ENCODE data around the gene TGFBR3. TPM values are rescaled to one million over a fixed set of nuclear protein-coding genes. Genes with fewer than 3 reads are reported as not detected.
A peak's percentile ranks its signal among the peaks of the same experiment; 100 is the strongest.

TGFBR3 gene
- total RNA-seq, 4 donors from 2014 or later, result 16.3 to 90.0 (median 54.7) TPM

DNA sequence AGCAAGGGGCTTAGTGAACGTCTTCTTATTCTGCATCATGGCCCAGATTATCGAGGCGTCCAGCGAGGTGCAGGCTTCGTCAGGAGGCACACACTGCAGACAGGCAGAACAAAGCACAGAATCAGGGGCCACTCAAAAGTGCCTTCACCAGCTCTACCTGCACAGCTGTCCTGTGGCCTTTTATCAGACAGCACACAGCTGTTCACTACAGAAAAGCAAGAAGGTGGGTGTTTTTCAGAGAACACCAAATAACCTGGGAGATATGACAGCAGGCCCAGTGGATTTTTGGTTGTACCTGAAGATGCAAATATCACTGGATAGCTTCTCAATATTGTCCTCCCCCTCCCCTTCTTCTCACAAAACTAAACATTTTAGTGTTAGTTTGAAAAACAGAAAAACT is 177.3 kb downstream of the TGFBR3 start:
- Histone ChIP-seq H3K9me3 (no peaks in the 10 kb centered on the region), H3K27ac (no peak overlapping the region), H3K27me3 (no peaks in the 10 kb centered on the region), H3K4me3 (no peak overlapping the region), H3K36me3 (peaks cover 0 to 25% (median 0%) of the 10 kb centered on the region in 3 donors), H3K4me1 (no peaks in the 10 kb centered on the region)
- DNase-seq, result no peak
- TF ChIP-seq POLR2A (IDR thresholded peaks at IDR 0.05), result no peak
- TF ChIP-seq, protein P1, sequence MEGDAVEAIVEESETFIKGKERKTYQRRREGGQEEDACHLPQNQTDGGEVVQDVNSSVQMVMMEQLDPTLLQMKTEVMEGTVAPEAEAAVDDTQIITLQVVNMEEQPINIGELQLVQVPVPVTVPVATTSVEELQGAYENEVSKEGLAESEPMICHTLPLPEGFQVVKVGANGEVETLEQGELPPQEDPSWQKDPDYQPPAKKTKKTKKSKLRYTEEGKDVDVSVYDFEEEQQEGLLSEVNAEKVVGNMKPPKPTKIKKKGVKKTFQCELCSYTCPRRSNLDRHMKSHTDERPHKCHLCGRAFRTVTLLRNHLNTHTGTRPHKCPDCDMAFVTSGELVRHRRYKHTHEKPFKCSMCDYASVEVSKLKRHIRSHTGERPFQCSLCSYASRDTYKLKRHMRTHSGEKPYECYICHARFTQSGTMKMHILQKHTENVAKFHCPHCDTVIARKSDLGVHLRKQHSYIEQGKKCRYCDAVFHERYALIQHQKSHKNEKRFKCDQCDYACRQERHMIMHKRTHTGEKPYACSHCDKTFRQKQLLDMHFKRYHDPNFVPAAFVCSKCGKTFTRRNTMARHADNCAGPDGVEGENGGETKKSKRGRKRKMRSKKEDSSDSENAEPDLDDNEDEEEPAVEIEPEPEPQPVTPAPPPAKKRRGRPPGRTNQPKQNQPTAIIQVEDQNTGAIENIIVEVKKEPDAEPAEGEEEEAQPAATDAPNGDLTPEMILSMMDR (IDR thresholded peaks at IDR 0.05), result no peak

- no peaks in the 10 kb centered on the region for H3K27me3 ChIP-seq
- H3K4me3 ChIP-seq, result no peak overlapping the region
- H3K36me3 ChIP-seq, result peaks cover 0 to 25% (median 0%) of the 10 kb centered on the region in 3 donors
- no peak for DNase-seq
- no peak for TF ChIP-seq POLR2A (IDR thresholded peaks at IDR 0.05)
- TF ChIP-seq, protein P1 (IDR thresholded peaks at IDR 0.05), result no peak
- H3K27ac ChIP-seq, result peak overlapping the region in 1 of 4 donors; percentile 4
- H3K4me1 ChIP-seq, result no peaks in the 10 kb centered on the region
- no peaks in the 10 kb centered on the region for H3K9me3 ChIP-seq
Measured at GRCh38 chr1:91707890-91708218, 178.1 kb downstream of the TGFBR3 start.

- no peak for DNase-seq
- TF ChIP-seq POLR2A (IDR thresholded peaks at IDR 0.05), result no peak
- TF ChIP-seq, protein P1 (IDR thresholded peaks at IDR 0.05), result no peak
- H3K4me3 ChIP-seq, result no peak overlapping the region
- no peaks in the 10 kb centered on the region for H3K27me3 ChIP-seq
- H3K4me1 ChIP-seq, result no peaks in the 10 kb centered on the region
- H3K27ac ChIP-seq, result peak overlapping the region in 1 of 4 donors; percentile 4
- peaks cover 0 to 25% (median 0%) of the 10 kb centered on the region in 3 donors for H3K36me3 ChIP-seq
- H3K9me3 ChIP-seq, result no peaks in the 10 kb centered on the region
Measured at GRCh38 chr1:91707114-91707889, 178.6 kb downstream of the TGFBR3 start.

DNA sequence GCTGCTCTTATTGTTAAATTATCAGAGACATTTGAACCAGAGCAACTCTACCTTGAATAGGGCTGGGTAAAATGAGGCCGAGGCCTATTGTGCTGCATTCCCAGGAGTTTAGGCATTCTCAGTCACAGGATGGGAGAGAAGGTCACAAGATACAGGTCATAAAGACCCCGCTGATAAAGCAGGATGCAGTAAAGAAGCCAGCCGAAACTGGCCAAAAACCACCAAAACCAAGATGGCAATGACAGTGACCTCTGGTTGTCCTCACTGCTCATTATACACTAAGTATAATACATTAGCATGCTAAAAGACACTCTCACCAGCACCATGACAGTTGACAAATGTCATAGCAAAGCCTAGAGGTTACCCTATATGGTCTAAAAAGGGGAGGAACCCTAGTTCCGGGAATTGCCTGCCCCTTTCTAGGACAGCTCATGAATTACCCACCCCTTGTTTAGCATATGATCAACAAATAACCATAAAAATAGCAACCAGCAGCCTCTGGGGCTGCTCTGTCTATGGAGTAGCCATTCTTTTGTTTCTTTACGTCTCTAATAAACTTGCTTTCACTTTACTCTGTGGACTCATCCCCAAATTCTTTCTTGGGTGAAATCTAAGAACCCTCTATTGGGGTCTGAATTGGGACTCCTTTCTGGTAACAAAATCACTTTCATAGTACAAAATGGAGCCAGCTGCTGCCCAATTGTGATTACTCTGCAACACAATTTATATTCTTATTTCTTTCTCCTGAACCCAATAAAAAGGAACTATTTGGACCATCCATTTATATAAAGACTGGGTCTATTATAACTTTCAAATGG is 179.6 kb downstream of the TGFBR3 start:
- Histone ChIP-seq H3K27me3 (no peaks in the 10 kb centered on the region), H3K27ac (no peak overlapping the region), H3K4me3 (no peak overlapping the region), H3K9me3 (no peaks in the 10 kb centered on the region), H3K4me1 (no peaks in the 10 kb centered on the region), H3K36me3 (peaks cover 0 to 20% (median 0%) of the 10 kb centered on the region in 3 donors)
- no peak for TF ChIP-seq POLR2A (IDR thresholded peaks at IDR 0.05)
- TF ChIP-seq, protein P1 (IDR thresholded peaks at IDR 0.05), result no peak
- DNase-seq, result no peak

GRCh38 chr1:91704746-91705145 is 181.2 kb downstream of the TGFBR3 start:
- no peak for TF ChIP-seq POLR2A (IDR thresholded peaks at IDR 0.05)
- TF ChIP-seq, protein P1 (IDR thresholded peaks at IDR 0.05), result no peak
- no peaks in the 10 kb centered on the region for H3K4me1 ChIP-seq
- no peaks in the 10 kb centered on the region for H3K27me3 ChIP-seq
- no peak overlapping the region for H3K4me3 ChIP-seq
- no peak overlapping the region for H3K27ac ChIP-seq
- H3K36me3 ChIP-seq, result peaks cover 0 to 20% (median 0%) of the 10 kb centered on the region in 3 donors
- no peak for DNase-seq
- no peaks in the 10 kb centered on the region for H3K9me3 ChIP-seq

Measured in Peyer's patch (tissue), 4 donors.